Sigmoid colon (tissue), 4 donors: ENCODE measurements around the gene POU6F2.

Source experiments
- EP300 ChIP-seq, 4 donors: sonication (generic); formaldehyde crosslinking; IDR thresholded peaks; one replicate each; pipeline ENCODE4 v1.6.1; 2017; ENCODE audit warnings: antibody characterized with exemption in 4 of 4
- POLR2A ChIP-seq, 2 donors: fragments of 450-650 bp; IDR thresholded peaks; one replicate each; pipeline ENCODE4 v1.6.1; 2016; ENCODE audit warnings: antibody characterized with exemption in 2 of 2, mild to moderate bottlenecking in 2 of 2, moderate library complexity in 2 of 2
- TF ChIP-seq, protein P1 (sequence below), 4 experiments: fragments of 450-650 bp in 3 of 4; fragments of 200-600 bp in 1 of 4; IDR thresholded peaks; one replicate each; pipeline ENCODE4 v1.5.1; 2016 to 2019; ENCODE audit warnings: antibody characterized with exemption in 4 of 4, mild to moderate bottlenecking in 3 of 4, moderate library complexity in 2 of 4

DNA sequence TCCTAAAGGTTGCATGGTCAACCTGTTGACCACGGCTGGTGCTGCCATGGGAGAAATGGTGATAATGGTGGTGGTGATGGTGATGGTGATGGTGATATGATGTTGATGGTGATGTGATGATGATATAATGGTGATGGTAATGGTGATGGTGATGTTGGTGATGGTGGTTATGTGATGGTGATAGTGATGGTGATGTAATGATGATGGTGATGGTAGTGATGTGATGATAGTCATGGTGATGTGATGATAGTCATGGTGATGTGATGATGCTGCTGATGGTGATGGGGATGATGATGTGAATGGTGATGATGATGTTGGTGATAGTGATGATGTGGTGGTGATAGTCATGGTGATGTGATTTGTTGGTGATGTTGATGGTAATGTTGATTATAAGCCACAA is 23.9 kb downstream of the POU6F2 start:
- TF ChIP-seq, protein P1, sequence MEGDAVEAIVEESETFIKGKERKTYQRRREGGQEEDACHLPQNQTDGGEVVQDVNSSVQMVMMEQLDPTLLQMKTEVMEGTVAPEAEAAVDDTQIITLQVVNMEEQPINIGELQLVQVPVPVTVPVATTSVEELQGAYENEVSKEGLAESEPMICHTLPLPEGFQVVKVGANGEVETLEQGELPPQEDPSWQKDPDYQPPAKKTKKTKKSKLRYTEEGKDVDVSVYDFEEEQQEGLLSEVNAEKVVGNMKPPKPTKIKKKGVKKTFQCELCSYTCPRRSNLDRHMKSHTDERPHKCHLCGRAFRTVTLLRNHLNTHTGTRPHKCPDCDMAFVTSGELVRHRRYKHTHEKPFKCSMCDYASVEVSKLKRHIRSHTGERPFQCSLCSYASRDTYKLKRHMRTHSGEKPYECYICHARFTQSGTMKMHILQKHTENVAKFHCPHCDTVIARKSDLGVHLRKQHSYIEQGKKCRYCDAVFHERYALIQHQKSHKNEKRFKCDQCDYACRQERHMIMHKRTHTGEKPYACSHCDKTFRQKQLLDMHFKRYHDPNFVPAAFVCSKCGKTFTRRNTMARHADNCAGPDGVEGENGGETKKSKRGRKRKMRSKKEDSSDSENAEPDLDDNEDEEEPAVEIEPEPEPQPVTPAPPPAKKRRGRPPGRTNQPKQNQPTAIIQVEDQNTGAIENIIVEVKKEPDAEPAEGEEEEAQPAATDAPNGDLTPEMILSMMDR (IDR thresholded peaks at IDR 0.05): no peak
- TF ChIP-seq POLR2A (IDR thresholded peaks at IDR 0.05) (no peak), EP300 (IDR thresholded peaks at IDR 0.05) (no peak)
